HL-60 (cell line): Measurements from ENCODE around the gene NKAIN4.

Experiments used
- CTCF ChIP-seq: IDR thresholded peaks from one replicate; pipeline ENCODE4 v1.5.1; 2011; ENCODE audit warnings: low read length, control low read depth, inconsistent platforms; ENCODE audit not compliant: insufficient read depth
- GABPA ChIP-seq: IDR thresholded peaks from 2 replicates; pipeline ENCODE4 v1.6.1; 2012; ENCODE audit warnings: low read depth
- POLR2AphosphoS5 ChIP-seq: IDR thresholded peaks from 2 replicates; pipeline ENCODE4 v1.6.1; 2012; ENCODE audit warnings: low read depth
- SPI1 ChIP-seq: IDR thresholded peaks from 2 replicates; pipeline ENCODE4 v1.6.1; 2012; ENCODE audit warnings: low read depth, mild to moderate bottlenecking, borderline replicate concordance

- no peak for TF ChIP-seq CTCF
- TF ChIP-seq GABPA = no peak
- TF ChIP-seq POLR2AphosphoS5 = no peak
- no peak for TF ChIP-seq SPI1
Observed at GRCh38 chr20:63212792-63213191, 41.5 kb downstream of the NKAIN4 start.
